ENCODE data around the gene RIMBP2.

The RIMBP2 gene

DNA sequence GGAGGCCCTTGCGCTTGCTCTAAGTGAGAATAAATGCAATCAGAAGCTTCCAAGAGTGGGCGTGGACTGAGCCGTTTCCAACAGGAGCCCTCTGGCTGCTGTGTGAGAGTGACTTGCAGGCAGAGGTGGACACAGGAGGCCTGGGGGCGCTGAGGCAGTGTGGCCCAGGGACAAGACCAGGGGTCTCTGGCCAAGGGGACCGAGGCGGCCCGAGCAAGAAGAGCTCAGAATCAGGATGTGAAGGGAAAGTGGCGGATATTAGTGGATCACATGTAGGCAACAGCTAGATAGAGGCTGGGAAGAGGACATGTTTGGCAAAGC, 8.6 kb downstream of the RIMBP2 start:
- TF ChIP-seq, protein P1, sequence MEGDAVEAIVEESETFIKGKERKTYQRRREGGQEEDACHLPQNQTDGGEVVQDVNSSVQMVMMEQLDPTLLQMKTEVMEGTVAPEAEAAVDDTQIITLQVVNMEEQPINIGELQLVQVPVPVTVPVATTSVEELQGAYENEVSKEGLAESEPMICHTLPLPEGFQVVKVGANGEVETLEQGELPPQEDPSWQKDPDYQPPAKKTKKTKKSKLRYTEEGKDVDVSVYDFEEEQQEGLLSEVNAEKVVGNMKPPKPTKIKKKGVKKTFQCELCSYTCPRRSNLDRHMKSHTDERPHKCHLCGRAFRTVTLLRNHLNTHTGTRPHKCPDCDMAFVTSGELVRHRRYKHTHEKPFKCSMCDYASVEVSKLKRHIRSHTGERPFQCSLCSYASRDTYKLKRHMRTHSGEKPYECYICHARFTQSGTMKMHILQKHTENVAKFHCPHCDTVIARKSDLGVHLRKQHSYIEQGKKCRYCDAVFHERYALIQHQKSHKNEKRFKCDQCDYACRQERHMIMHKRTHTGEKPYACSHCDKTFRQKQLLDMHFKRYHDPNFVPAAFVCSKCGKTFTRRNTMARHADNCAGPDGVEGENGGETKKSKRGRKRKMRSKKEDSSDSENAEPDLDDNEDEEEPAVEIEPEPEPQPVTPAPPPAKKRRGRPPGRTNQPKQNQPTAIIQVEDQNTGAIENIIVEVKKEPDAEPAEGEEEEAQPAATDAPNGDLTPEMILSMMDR (IDR thresholded peaks at IDR 0.05) = no peak

DNA sequence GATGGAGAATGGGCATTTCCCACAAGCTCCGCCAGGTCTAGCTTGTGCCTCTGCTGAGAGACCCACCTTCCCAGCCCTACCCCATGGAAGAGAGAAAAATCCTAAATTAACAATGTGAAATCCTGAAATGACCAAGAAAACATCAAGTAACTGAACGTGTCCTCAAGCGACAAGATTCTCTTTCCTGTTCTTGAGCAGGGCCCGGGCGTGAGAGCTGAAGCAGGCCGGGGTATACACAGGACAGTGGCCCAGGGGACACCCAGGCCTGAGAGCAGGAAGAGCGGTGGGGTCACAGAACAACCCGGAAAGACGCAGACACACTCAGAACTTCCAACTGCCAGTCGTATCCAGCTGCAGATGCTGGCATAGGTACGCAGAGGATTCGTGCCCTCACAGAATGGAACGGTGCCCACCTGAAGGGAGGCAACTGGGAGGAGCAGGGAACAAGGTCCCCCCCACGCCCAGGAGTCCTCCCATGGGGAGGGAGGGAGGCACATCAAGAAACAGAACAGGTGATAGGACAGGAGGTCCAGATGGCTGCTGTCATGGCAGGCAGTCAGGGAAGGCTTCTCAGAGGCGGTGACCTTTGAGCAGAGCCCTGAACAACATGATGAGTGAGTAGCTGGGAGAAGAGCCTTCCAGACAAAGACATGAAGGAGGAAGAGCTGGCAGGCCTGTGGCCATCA, 9.1 kb downstream of the RIMBP2 start:
- TF ChIP-seq, protein P1 (IDR thresholded peaks at IDR 0.05) = no peak

DNA sequence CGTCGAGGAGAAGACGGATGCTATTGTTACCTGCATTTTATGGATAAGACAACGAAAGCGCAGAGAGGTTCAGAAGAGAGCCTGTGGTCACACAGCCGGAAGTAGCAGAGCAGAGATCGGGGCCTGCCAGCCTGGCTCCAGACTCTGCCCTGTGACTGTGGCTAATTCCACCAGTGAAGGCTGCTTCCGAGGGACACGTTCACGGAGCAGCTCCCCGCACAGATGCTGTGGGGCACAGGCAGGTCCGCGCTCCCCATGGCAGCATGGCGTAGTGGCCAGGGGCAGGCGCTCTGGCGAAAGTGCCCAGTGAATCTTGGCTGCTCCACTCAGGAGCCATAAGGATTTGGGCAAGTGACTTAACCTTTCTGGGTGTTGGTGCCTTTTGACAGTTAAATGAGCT, 9.8 kb downstream of the RIMBP2 start:
- TF ChIP-seq, protein P1 (IDR thresholded peaks at IDR 0.05) = no peak

DNA sequence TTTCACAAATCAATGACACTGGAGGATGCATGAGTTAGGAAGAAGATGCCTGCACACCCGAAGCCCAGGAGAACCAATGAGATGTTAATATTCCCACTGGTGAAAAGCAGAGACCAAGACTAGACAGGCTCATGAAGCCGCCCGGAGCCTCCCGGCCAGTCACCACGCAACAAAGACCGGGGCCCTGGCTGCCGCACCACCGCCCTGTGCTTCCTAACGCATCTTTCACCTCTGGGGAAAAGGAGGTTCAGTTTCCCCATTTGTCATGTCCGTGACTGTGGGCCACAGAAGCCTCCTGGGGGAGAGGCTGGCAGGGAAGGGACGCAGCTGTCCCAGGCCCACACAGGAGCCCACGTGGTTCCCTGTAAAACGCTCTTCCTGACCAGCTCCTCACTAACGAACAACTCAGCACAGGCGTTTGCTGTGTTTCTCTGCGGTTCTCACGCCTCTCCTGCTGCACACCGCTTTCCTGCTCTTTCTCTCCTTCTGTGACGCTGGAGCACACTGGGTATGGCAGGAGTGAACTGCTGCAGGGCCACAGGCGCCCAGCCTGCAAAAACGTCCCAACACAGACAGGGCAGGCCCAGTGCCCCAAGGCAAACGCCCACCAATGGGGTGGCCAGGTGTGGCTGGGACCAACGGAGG, 10.8 kb downstream of the RIMBP2 start:
- TF ChIP-seq, protein P1 (IDR thresholded peaks at IDR 0.05) = no peak

DNA sequence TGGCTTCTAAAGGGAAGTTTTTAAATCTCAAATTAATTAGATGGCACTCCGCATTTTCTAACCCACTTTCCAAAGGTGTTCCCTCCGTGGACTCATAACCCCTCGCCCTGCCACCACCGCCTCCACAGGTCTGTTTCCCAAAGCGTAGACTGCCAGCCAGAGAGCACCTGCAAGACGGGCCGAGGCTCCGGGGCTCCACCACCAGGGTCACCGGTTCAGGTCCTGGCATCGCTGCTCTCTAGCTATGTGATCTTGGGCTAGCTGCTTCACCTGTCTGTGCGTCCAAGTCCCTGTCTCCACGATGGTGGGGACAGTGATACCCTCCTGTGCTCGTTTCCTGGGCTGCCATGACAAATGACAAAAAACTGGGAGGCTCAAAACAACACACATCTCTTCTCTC, 11.5 kb downstream of the RIMBP2 start:
- TF ChIP-seq, protein P1 (IDR thresholded peaks at IDR 0.05) = no peak

DNA sequence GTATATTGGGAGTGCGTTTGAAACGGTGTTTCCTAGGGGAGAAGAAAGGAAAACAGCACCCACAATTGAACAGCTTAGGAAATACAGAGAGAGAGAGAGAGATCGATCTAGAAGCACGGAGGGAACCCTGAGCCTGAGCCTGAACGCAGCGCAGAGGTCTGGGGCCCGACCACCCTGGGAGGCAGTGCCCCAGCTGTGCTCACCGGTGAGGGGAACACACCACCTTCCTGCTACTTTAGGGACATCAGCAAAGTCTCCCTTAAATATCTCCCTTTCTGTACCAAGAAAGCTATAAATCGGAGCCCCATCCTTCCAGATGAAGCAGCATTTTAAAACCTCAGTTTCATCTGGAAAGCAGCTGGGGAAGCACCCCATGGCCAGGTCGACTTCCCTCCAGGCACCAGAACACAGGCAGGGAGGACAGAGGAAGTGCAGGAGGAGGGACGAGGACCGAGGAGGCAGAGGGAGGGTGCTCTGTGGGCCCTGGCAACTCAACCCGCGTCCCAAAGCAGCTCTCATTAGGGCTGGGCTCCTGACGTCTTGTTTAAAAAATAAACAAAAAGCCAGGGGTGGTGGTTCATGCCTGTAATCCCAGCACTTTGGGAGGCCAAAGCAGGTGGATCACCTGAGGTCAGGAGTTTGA, 12.2 kb downstream of the RIMBP2 start:
- TF ChIP-seq, protein P1 (IDR thresholded peaks at IDR 0.05) = no peak

DNA sequence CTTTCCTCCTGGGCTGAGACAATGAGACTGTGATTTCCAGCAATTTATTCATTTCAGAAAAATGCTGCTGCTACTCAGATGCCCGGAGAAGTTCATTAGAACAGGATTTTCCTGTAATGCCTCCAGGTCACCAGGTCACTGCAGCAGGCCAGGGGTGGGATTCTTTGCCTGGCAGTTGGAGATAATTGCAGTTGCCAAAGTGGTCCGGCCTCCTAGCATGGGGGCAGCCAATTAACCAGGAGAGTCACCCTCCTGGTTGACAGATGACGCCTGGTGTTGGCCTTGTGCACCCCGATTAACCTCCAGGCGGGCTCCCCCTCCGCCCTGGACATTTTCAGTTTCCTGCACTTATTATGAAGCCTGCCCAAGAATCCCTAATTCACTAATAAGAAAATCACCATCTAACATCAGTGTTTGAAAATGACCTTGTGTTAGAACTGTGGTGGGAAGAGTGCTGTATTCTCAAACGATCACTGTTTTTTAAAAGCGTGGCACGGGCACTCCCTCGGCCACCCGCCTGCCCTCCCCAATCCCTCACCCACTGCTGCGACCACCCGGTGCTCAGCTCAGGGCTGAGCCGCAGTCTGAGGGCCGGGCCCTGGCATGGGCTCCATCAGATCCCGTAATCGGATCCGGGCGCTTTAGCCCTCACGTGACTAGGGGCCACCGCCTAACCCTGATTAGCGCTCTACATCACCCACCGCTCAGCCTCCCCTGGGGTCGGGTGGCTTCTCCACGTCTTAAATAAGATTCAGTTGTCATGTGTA, 12.9 kb downstream of the RIMBP2 start:
- TF ChIP-seq, protein P1 (IDR thresholded peaks at IDR 0.05) = no peak

All from LNCAP (cell line).